ENCODE results near the gene ADGRF5. TPM values are rescaled to one million over a fixed set of nuclear protein-coding genes. Genes with fewer than 3 reads are reported as not detected.

The ADGRF5 gene
- total and polyA plus RNA-seq, 2 experiments from 2014 or later = not detected

- TF ChIP-seq NANOG (IDR thresholded peaks at IDR 0.05; ENCODE audit: borderline replicate concordance) = no peak
Measured at GRCh38 chr6:46921731-46922130, at the start of gene ADGRF5 (continued).

DNA sequence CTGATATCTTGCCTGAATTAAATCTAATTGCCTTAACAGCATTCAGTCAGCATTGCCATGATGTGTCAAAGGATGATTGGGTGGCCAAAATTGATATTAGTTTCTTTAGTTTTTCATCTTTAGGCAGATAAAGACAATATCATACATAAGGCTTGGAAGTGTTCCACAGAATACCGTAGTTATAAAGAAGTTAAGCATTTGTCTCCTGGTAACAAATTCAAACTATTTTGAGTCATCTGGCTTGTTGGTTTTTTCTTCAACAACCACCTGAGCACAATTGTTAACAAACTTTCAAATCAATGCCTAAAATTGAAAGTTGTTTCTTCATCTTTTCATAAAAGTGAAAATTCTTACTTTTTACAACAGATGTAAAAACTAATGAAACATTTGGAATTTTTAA, 47.5 kb upstream of the ADGRF5 start:
- no peak overlapping the region for H2AFZ ChIP-seq
- H3K4me1 ChIP-seq (ENCODE audit: insufficient read depth) = no peaks in the 10 kb centered on the region
- H3K27me3 Mint-ChIP-seq (ENCODE audit: insufficient read depth, low read depth, poor library complexity) = peaks cover 3% of the 10 kb centered on the region
- H3K4me3 ChIP-seq = no peak overlapping the region
- no peaks in the 10 kb centered on the region for H4K20me1 ChIP-seq (replicated peaks; ENCODE audit: insufficient read depth)
- H3K36me3 Mint-ChIP-seq (ENCODE audit: low read depth) = no peaks in the 10 kb centered on the region
- H3K36me3 ChIP-seq (ENCODE audit: insufficient read depth) = no peaks in the 10 kb centered on the region
- H3K9me2 ChIP-seq (ENCODE audit: insufficient read depth) = peaks cover under 1% of the 10 kb centered on the region; the same call in 1 of the 2 replicates
- TF ChIP-seq STAT1 (IDR thresholded peaks at IDR 0.05; ENCODE audit: unreplicated experiment) = no peak
- TF ChIP-seq ZNF462 (CRISPR knock-in tag; IDR thresholded peaks at IDR 0.05) = no peak
- TF ChIP-seq, protein P1, sequence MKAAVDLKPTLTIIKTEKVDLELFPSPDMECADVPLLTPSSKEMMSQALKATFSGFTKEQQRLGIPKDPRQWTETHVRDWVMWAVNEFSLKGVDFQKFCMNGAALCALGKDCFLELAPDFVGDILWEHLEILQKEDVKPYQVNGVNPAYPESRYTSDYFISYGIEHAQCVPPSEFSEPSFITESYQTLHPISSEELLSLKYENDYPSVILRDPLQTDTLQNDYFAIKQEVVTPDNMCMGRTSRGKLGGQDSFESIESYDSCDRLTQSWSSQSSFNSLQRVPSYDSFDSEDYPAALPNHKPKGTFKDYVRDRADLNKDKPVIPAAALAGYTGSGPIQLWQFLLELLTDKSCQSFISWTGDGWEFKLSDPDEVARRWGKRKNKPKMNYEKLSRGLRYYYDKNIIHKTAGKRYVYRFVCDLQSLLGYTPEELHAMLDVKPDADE (IDR thresholded peaks at IDR 0.05) = no peak
- no peak for TF ChIP-seq NANOG (IDR thresholded peaks at IDR 0.05; ENCODE audit: borderline replicate concordance)
- TF ChIP-seq ZNF114 (CRISPR knock-in tag; IDR thresholded peaks at IDR 0.05) = no peak
- TF ChIP-seq CREB1 (CRISPR knock-in tag; IDR thresholded peaks at IDR 0.05; ENCODE audit: low read depth) = no peak
- no peak overlapping the region for H3K27ac ChIP-seq (ENCODE audit: low read depth)
- no peak overlapping the region for H3K27ac Mint-ChIP-seq
- ATAC-seq (no peak), DNase-seq (ENCODE audit: low spot score) (no peak)
- no peaks in the 10 kb centered on the region for H3F3A ChIP-seq (replicated peaks; ENCODE audit: low read depth)
- H3K4me1 Mint-ChIP-seq = peaks cover 7% of the 10 kb centered on the region; the same call in 2 of the 3 replicates
- no peaks in the 10 kb centered on the region for H3K79me2 ChIP-seq (replicated peaks; ENCODE audit: insufficient read depth)
- no peak overlapping the region for H3K4me3 Mint-ChIP-seq
- H3K9me3 Mint-ChIP-seq = no peaks in the 10 kb centered on the region
- no peak overlapping the region for H3K4me2 ChIP-seq
- H3K27me3 ChIP-seq (ENCODE audit: insufficient read depth) = no peaks in the 10 kb centered on the region

All from GM23338 (cell line).